Fibroblast of skin of left biceps (primary cell): ENCODE results near the gene ANO2.
A peak's percentile ranks its signal among the peaks of the same experiment; 100 is the strongest.
"Not testable (repeated sequence)": the region's sequence is repeated elsewhere in the genome, so short reads cannot be mapped to it uniquely, and the experiment has no call there.

Experiments
- DNase-seq, 2 experiments: peaks; one replicate each; pipeline ENCODE4 v3.0.0-alpha.2; 2013; ENCODE audit warnings: low read depth in 2 of 2

ANO2 gene

GRCh38 chr12:5887819-5888218 lies 57.2 kb downstream of the ANO2 start:
- DNase-seq, result not testable (repeated sequence)

GRCh38 chr12:5884866-5885265 lies 60.2 kb downstream of the ANO2 start:
- no peak for DNase-seq

DNA sequence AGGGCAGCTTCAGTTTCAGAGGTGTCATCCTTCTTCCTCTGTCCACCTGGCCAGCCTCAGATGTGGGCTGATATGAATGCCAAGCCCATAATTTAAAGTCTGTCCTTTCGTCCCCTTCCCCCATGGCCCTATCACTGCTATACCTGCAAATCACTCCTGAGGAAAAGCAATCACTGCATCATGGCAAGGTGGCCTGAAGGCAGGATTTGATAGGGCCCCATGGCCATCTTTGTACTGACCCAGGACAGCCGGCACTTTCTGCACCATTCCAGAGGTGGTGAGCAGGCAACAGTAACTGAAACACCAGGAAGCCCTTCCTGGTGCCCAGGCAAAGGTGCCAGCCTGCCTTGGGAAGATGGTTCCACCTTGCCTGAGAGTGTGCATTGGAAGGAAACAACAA lies 60.8 kb downstream of the ANO2 start:
- no peak for DNase-seq

GRCh38 chr12:5882511-5883190 lies 62.4 kb downstream of the ANO2 start:
- DNase-seq, result no peak

DNA sequence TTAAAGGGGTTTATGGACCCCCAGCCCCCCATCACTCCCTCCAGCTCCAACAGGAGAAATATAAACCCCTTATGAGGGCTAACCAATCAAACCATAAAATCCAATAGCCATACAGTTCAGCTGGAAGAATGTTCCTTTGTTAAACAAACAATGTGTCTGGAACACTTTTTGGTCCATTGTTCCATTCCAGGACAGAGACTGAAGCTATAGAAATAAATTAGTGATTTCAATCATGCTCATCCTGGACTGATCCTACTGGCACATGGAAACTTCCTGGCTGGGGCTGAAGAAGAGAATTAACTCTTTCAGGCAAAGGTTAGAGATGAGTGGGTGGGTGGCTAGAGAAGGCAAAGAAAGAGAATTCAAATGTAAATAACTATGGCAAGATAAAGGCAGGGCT lies 63.4 kb downstream of the ANO2 start:
- no peak for DNase-seq

DNA sequence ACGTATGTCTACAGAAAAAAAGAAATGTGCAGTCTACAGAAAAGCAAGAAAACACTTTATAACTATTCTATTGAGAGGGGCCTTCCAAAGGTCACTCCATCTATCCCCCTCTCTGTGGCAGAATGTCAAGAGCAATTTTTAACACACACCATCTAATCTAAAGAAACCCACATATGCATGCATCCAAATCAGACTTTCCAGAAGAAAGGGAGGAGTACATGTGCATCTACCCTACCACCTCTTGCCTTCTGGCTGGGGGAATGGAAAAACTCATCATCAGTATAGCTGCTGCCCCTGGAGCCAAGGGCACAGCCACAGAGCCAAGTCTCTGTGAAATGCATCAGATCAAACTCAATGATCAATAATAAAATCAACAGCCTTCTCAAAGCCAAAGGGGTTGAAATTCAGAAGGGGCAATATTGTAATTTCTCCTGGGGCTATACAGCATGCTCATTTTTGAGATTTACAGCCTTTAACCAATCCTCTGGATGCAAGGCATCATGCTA lies 63.9 kb downstream of the ANO2 start:
- no peak for DNase-seq

GRCh38 chr12:5875851-5876250 lies 69.2 kb downstream of the ANO2 start:
- DNase-seq, result no peak

GRCh38 chr12:5874514-5874913 lies 70.5 kb downstream of the ANO2 start:
- DNase-seq, result no peak

- DNase-seq, result no peak
These were observed 71.7 kb downstream of the ANO2 start for GRCh38 chr12:5873281-5873919.

- DNase-seq, result no peak
These were observed 72.3 kb downstream of the ANO2 start for GRCh38 chr12:5872745-5873144.

DNA sequence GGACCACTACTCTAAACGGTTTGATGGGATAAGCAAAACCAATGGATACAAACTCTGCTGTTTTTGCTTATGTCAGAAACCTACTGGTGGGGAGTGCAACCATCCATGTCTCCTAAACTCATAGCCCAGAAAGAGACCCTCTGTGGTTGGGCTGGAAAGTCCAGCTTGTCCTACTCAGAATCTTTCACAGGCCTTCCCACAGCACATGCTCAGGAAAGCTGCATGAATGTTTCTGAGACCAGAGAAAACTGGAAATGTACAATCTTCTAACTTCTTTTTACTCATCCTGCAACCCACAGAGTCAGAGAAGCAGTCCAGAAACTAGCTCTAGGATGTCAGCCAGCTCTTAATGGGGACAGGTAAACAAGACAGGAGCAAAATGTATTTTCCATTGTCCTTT lies 73.3 kb downstream of the ANO2 start:
- no peak for DNase-seq

DNA sequence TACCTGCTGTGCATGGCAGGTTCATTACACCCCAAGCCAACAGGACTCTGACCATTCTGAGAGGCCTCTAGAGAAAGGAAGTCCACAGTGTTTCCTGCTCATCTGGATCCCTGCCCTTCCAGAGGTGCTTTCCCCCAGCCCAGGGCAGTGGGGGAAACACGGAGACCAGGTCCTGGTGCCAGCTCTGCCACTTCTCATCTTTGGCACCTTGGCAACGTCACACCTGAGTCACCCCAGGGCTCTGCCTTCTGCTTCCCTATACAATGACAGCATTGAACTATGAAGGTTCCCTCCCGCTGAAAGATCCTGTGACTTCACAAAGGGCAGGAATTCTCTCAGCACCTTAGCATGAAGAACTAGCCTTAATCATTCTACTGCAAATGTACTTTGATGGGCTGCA lies 74.9 kb downstream of the ANO2 start:
- DNase-seq, result no peak

GRCh38 chr12:5868625-5869295 lies 76.3 kb downstream of the ANO2 start:
- no peak for DNase-seq

DNA sequence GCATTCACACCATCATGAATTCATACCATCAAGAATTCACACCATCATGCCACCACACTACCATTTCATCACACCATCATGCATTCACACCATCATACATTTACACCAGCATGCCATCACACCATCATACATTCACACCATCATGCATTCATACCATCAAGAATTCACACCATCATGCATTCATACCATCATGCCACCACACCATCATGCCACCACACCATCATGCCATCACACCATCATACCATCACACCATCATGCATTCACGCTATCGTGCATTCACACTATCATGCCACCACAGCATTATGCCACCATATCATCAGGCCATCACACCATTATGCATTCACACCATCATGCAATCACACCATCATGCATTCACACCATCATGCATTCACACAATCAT lies 79.7 kb downstream of the ANO2 start:
- DNase-seq, result no peak

DNA sequence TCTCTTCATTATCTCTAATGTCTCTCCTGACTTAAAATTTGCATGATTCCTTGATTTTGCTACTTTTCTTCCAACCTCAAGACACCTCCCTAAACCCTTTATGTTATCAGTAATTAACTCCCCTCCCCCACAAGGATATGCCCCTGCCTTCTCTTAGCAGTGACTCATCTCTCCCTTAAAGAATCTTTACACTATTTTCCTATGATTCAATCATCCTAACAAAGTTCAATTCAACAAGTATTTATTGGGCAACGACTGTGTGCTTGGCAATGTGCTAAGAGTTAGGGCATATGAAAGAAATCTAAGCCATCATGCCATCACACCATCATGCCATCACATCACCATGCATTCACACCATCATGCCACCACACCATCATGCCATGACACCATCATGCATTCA lies 80.1 kb downstream of the ANO2 start:
- DNase-seq, result peak in 1 of 2 experiments; percentile 5

- DNase-seq, result peak in 1 of 2 experiments; percentile 16
These were observed 80.8 kb downstream of the ANO2 start for GRCh38 chr12:5864301-5864700.

DNA sequence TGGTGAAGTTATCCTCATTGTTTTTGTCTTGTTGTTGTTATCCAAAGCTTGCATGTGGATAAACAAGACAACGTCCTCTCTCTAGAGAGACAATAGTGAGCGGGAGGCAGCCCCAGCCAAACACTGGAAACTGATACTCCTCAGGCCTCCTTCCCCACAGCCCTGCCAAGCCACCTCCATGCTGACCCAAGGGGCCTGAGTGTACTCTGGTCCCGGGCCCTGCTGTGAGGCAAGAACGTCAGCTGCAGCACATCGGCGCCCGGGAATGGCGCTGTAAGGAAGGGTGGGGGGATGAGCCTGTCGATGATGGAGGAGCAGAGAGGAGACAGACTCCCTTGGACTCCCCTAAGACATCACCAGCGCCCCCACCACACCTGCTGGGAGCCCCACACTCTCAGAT lies 83.6 kb downstream of the ANO2 start:
- DNase-seq, result no peak

GRCh38 chr12:5856692-5857091 lies 88.4 kb downstream of the ANO2 start:
- DNase-seq, result no peak

- DNase-seq, result no peak
These were observed 98.1 kb downstream of the ANO2 start for GRCh38 chr12:5846950-5847349.

DNA sequence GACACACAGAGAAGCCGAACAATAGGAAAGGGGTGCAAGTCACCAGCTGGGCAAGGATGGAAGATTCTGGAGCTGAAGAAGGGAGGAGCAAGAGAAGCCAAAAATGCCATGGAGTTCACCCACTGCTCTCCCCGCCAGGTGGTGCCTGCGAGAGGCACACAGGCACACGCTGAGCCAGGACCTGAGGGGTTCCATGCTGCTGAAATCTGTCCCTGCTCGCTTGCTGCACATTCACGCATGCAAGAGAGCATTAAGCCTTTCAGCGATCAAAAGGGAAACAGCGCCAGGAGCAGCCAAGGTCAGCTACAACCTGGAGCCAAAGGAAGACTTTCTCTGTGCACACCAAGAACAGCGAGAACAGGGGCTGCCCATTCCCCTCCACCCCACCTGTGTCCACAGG lies 104.1 kb downstream of the ANO2 start:
- no peak for DNase-seq

DNA sequence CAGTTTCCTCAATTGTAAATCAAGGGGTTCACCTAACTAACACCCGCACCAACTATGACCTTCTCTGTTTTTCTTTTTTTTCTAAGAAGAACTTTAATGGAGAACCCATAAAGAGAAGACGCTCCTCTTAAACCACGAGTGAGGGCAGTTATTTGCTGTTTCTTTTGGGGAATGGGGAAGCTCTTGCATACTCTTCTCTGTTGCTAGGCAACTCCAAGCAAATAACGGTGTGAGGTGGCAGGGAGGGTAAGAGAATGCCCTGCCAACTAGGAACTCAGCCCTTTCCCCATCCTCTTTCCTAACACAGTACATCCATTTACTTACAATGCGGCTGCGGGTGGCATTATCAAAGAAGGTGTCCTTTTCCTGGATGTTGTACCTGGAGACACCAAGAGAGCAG lies 114.9 kb downstream of the ANO2 start:
- no peak for DNase-seq

DNA sequence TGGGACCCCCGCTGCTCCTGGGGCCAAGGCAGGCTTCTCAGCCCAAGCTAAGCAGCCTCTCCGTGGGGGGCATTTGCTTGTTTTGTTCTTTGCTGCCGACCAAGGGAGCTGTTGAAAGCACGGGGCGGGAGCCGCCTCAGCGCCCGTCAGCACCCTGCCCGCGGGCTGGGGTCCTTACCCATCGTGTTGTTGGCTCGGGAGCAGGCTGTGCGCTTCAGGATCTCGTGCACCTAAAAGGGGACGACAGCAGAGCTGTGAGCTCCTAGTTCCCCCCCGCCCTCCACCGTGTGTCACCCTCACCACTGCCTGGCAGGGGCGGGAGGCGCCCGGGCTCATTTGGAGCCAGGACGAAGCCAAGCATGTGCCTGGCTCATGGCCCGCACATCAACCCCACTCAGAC lies 117.5 kb downstream of the ANO2 start:
- no peak for DNase-seq

DNA sequence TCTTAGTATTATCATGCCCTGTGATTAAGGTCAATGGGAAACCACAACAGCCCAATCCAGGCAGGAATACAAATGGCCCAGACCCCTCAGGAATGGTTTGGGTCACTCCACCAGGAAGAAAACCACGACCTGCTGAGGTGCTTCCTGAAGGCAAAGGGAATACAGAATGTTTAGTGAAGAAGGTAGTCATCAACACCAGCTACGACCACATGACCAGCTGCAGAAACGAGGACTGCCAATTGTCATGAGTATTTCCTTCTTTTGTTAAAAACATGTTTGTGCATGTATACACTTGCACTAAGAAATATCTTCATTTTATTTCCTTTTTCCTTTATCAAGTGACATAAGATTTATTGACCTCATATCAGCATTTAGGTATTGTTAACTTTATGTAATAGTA lies 119.3 kb downstream of the ANO2 start:
- DNase-seq, result not testable (repeated sequence)
